IPS DF 6.9 (cell line): ENCODE results near the gene PRKN.

Source experiments
- DNase-seq: peaks from one replicate; pipeline ENCODE4 v3.0.0-alpha.2; 2013; ENCODE audit warnings: low read depth, low spot score
- H3K27ac ChIP-seq: one replicate; pipeline ENCODE4 v1.5.1; 2013; ENCODE audit warnings: low read length, control low read depth
- H3K27me3 ChIP-seq: 2 replicates; pipeline ENCODE4 v1.6.1; 2013; ENCODE audit warnings: mild to moderate bottlenecking, low read length; ENCODE audit not compliant: control insufficient read depth, insufficient read depth
- H3K36me3 ChIP-seq: 2 replicates; pipeline ENCODE4 v1.6.1; 2013; ENCODE audit warnings: low read length; ENCODE audit not compliant: control insufficient read depth, insufficient read depth
- H3K4me1 ChIP-seq: 2 replicates; pipeline ENCODE4 v1.6.1; 2013; ENCODE audit warnings: low read length; ENCODE audit not compliant: control insufficient read depth, insufficient read depth
- H3K4me3 ChIP-seq: 2 replicates; pipeline ENCODE4 v1.5.1; 2013; ENCODE audit warnings: mild to moderate bottlenecking, low read length
- H3K9me3 ChIP-seq: 2 replicates; pipeline ENCODE4 v1.6.1; 2013; ENCODE audit warnings: low read length, inconsistent platforms; ENCODE audit not compliant: control insufficient read depth, insufficient read depth
- WGBS: extraction: QIAGEN DNeasy Blood & Tissue Kit; methylation state at CpG from one replicate; pipeline ENCODE4 v1.1.7; 2013; ENCODE audit warnings: mixed read lengths, missing lambda C conversion rate; ENCODE audit not compliant: insufficient read length, insufficient coverage; 5-methylcytosine and 5-hydroxymethylcytosine counted together

The PRKN gene

DNA sequence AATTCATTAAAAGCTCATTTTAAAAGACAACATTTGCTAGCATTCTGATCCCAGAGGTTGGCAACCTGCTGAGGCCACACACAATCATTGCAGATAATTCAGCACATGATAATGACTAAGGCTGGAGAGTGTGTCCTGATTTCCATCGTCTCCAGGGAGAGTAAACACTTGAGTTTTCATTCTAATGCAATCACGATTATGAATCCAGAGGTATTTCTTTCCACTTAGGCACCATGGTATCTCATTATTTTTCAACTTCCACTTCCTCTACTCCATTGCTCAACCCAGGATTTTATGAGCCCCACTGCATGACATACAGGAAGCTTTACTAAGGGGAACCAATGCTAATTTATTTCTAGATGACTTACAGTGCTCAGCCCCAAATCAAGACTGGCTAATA is 1179.9 kb downstream of the PRKN start:
- H3K27ac ChIP-seq: no peak overlapping the region
- no peaks in the 10 kb centered on the region for H3K27me3 ChIP-seq
- H3K4me3 ChIP-seq: no peak overlapping the region
- no peak for DNase-seq
- WGBS: no CpG with 5 or more reads among the region's 2 CpGs
- no peaks in the 10 kb centered on the region for H3K9me3 ChIP-seq
- no peaks in the 10 kb centered on the region for H3K4me1 ChIP-seq
- H3K36me3 ChIP-seq: no peaks in the 10 kb centered on the region

DNA sequence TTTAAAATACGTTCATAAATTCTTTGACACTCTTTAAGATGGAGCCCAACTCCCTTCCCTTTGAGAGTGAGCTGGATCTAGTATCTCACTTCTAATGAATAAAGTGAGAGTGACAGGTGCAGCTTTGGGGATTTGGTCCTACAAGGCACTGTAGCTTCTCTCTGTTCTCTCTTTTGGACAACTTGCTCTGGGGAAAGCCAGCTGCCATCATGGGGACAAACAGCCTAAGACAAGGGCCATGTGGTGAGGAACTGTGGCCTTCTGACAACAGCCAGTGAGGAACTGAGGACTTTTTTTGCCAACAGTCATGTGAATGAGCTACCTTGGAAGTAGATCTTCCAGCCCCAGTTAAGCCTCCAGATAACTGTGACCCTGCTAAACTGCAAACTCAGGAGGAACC is 1180.9 kb downstream of the PRKN start:
- Histone ChIP-seq H3K4me3 (no peak overlapping the region), H3K9me3 (no peaks in the 10 kb centered on the region), H3K36me3 (no peaks in the 10 kb centered on the region), H3K27me3 (no peaks in the 10 kb centered on the region), H3K4me1 (no peaks in the 10 kb centered on the region), H3K27ac (no peak overlapping the region)
- no CpG with 5 or more reads among the region's 1 CpG for WGBS
- DNase-seq: no peak

DNA sequence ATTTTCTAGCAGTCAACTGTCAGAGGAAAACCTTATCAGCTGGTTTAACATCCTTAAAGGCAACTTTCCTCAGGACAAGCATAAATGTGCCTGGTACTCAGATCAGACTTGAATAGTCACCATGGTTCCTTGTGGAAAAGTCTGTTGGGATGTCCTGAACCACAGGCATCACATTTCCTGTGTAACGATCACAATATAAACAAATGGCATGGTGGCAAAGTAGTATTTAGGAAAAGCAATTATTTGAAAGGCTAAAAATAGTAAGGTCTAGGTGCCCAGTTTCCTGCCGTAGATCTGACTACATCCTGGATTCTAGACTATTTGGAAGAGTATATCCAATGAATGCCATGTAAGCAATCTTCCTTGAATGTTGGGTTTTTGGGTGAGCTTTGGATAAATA is 1181.8 kb downstream of the PRKN start:
- no peak overlapping the region for H3K4me3 ChIP-seq
- DNase-seq: no peak
- H3K36me3 ChIP-seq: no peaks in the 10 kb centered on the region
- WGBS: no CpG with 5 or more reads among the region's 2 CpGs
- no peaks in the 10 kb centered on the region for H3K9me3 ChIP-seq
- H3K27ac ChIP-seq: no peak overlapping the region
- no peaks in the 10 kb centered on the region for H3K27me3 ChIP-seq
- no peaks in the 10 kb centered on the region for H3K4me1 ChIP-seq

DNA sequence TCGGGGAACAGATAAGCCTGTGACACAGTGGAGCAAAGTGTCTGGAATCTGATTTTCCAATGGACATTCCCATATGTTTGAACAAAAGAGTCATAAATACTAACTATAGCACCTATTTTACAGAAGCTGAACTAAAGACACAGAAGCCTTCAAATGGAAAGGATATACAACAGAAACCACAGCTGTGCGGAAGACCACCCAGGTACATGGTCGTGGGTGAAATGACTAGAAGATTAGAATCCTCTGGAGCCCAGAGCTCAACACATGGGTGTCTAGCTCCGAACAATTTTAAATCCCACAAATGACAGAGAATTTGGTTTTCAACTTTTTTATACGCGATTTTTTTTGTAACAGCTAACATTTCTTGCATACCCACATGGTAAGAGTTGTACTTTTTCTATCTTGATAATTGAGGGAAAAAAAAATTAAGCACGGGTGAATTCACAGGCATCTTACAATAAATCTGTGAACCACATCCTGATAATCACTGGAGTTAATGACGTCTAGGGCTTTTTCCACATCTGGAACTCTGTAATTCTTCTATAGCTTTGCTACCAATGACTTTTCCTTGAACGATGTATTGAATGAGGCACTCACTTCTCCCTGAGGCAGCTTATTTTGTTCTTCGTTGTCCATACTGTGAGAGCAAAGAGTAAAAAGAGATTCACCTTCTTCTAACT is 1182.6 kb downstream of the PRKN start:
- WGBS: no CpG with 5 or more reads among the region's 10 CpGs

DNA sequence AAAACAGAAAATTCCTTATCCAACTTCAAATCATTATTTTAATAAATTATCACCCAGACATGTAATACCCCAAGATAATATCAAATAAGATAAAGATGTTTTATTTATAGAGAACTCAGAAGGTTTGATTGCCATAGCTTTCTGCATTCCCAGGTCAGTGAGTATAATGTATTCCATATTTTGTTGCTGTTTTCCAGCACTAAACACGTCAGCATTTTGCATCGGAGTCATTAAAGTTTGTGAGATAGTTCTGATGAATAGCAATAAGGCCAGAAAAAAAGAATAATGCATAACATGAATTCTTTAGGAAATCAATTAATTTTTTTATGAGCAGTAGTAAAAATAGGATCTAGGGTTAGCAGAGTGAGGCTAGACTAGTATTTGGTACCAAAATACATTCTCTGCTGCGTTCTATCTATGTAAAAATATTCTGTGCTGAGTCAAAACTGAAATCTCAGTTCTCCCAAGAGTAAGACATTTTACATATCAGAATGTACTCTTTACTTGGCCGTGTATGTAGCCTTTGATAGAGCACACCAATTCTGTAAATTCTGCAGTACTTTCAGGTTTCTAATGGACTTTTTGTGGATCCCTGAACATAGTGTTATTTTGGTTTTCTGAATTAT is 1183.8 kb downstream of the PRKN start:
- Histone ChIP-seq H3K9me3 (no peaks in the 10 kb centered on the region), H3K4me1 (no peaks in the 10 kb centered on the region), H3K36me3 (no peaks in the 10 kb centered on the region), H3K27me3 (no peaks in the 10 kb centered on the region), H3K27ac (no peak overlapping the region), H3K4me3 (no peak overlapping the region)
- no CpG with 5 or more reads among the region's 4 CpGs for WGBS
- DNase-seq: no peak

More for the DNA sequence above, 1182.6 kb downstream of the PRKN start:
- no peak for DNase-seq
- Histone ChIP-seq H3K9me3 (no peaks in the 10 kb centered on the region), H3K4me3 (no peak overlapping the region), H3K4me1 (no peaks in the 10 kb centered on the region), H3K36me3 (no peaks in the 10 kb centered on the region), H3K27me3 (no peaks in the 10 kb centered on the region), H3K27ac (no peak overlapping the region)

DNA sequence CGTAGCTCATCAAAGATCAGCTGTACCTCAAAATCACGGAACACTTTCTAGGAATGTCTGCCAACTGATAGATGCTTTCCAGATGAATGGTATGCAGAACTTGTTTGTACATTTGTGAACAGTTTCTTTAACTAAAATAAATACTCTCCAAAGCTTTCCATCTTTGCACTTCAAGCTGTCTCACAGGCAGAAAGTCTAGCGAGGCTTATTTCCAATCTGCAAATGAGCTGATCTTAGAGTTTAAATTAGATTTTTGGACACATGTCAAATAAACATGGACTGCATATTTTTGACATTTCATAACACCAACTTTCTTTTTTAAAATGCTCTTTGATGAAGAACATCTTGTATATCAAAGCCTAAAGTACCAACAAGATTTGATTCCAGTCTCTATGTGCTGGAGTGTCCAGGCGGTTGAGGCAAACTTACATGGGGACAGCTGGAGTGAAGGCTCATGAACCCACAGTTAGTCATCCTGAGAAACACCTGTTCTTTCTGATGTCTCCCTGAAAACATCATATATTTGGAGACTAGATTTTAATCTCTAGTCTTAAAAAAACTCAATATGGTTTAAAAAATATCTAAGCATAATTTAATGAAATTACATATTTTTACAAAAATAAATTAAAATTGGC is 1185.1 kb downstream of the PRKN start:
- no peak for DNase-seq
- no peak overlapping the region for H3K27ac ChIP-seq
- no peaks in the 10 kb centered on the region for H3K4me1 ChIP-seq
- H3K9me3 ChIP-seq: no peaks in the 10 kb centered on the region
- H3K27me3 ChIP-seq: no peaks in the 10 kb centered on the region
- H3K4me3 ChIP-seq: no peak overlapping the region
- no peaks in the 10 kb centered on the region for H3K36me3 ChIP-seq
- no CpG with 5 or more reads among the region's 4 CpGs for WGBS

DNA sequence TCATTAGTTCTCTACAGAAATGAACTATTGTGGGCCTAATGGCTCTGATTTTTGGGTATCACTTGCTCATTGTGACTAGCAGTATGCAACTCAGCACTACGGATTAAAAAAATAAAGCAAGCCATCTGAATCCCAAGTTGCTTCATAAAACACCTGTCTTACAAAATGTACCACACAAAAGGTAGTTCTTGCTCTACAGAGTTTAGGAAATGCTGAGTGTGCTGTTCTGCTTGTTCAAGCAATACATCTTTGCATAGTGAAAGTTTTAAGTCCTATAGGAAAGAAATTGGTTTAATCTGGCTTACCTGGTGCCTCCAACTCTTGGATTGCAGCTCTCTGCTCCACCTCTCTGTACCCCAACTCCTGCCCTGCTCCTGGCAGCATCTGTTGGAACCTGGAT is 1187.0 kb downstream of the PRKN start:
- Histone ChIP-seq H3K9me3 (no peaks in the 10 kb centered on the region), H3K4me3 (no peak overlapping the region), H3K4me1 (no peaks in the 10 kb centered on the region), H3K27me3 (no peaks in the 10 kb centered on the region), H3K36me3 (no peaks in the 10 kb centered on the region), H3K27ac (no peak overlapping the region)
- no CpG with 5 or more reads among the region's 1 CpG for WGBS
- DNase-seq: no peak

DNA sequence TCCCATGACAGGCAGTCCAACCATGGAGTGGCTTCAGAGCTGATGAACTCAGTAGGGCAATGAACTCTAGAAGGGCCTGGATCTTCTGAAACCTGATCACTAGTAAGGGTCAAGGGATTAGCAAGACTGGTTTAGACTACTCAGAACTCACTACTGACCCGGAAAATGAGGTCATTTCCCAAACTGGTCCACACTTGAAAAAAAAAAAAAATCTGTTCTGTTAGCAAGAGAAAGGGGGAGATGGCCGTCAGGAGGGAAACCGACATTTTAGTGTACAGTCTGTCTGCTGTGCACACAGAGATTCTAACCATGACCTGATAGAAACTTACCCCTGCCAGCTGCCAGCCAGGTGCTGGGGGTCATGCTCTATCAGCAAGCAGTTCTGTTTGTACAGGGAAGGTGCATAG is 1191.3 kb downstream of the PRKN start:
- DNase-seq: no peak
- Histone ChIP-seq H3K4me1 (no peaks in the 10 kb centered on the region), H3K27me3 (no peaks in the 10 kb centered on the region)

DNA sequence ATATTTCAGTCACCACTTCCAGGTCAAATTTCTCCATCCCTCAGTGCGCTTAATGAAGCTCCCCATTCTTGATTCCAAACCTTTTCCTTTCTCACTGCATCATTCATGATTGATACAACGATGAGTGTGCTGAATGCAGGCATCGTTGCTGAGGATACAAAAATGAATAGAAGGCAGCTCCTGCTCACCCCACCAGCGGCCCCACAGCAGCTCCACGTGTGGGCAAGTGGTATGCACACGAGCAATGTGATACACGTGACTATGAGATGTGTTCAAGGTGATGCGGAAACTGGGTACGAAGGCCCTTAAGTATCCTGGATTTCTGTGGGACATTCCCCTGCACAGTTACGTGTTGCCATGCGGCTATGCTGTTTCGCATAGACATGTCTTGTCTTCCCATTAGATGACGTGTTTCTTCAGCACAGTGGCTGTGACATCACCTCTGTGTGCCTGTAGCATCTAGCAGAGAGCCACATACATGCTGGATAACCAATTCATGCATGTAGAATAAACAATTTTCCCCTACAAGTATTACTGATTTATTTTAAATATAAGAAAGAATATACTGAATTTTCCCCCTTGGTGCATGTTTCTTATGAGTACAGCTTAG is 1193.2 kb downstream of the PRKN start:
- no peak for DNase-seq
- no peaks in the 10 kb centered on the region for H3K4me1 ChIP-seq
- no CpG with 5 or more reads among the region's 13 CpGs for WGBS
- H3K27ac ChIP-seq: no peak overlapping the region
- no peaks in the 10 kb centered on the region for H3K9me3 ChIP-seq
- no peaks in the 10 kb centered on the region for H3K36me3 ChIP-seq
- H3K4me3 ChIP-seq: no peak overlapping the region
- no peaks in the 10 kb centered on the region for H3K27me3 ChIP-seq

More for the DNA sequence above, 1191.3 kb downstream of the PRKN start:
- Histone ChIP-seq H3K9me3 (no peaks in the 10 kb centered on the region), H3K36me3 (no peaks in the 10 kb centered on the region), H3K27ac (no peak overlapping the region), H3K4me3 (no peak overlapping the region)
- WGBS: no CpG with 5 or more reads among the region's 3 CpGs

DNA sequence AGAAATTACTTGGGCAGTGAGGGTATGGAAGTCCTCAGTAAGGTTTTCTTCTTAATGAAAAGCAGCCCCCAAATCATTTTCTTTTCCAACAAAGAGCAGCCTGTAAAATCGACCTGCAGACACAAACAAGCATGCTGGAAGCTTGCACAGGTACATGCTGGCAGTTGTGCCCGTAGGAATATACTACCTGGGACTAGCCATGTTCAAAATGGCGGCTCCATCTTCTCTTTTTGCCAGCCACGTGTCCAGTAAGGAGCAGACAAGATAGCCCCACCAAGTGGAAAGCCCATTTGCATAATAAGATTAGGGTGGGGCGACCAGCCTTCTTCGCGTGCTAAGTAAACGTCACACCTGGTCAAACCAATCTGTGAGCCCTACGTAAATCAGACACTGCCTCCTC is 1194.3 kb downstream of the PRKN start:
- no peaks in the 10 kb centered on the region for H3K9me3 ChIP-seq
- no peaks in the 10 kb centered on the region for H3K4me1 ChIP-seq

More for the DNA sequence above, 1194.3 kb downstream of the PRKN start:
- DNase-seq: no peak
- WGBS: no CpG with 5 or more reads among the region's 9 CpGs
- Histone ChIP-seq H3K36me3 (no peaks in the 10 kb centered on the region), H3K27ac (no peak overlapping the region), H3K27me3 (no peaks in the 10 kb centered on the region), H3K4me3 (no peak overlapping the region)
